Vagina (tissue), 2 donors: ENCODE measurements around the gene CDH6.

Experiments used
- POLR2A ChIP-seq, 2 donors: fragments of 450-650 bp; IDR thresholded peaks; one replicate each; pipeline ENCODE4 v1.6.1; 2017; ENCODE audit warnings: antibody characterized with exemption in 2 of 2, mild to moderate bottlenecking in 2 of 2, moderate library complexity in 2 of 2
- TF ChIP-seq, protein P1 (sequence below), 3 experiments: fragments of 450-650 bp in 2 of 3; fragments of 200-600 bp in 1 of 3; sonication (generic) in 1 of 3; IDR thresholded peaks; one replicate each; pipeline ENCODE4 v1.5.1; 2017 to 2019; ENCODE audit warnings: antibody characterized with exemption in 3 of 3, mild to moderate bottlenecking in 2 of 3, moderate library complexity in 2 of 3

DNA sequence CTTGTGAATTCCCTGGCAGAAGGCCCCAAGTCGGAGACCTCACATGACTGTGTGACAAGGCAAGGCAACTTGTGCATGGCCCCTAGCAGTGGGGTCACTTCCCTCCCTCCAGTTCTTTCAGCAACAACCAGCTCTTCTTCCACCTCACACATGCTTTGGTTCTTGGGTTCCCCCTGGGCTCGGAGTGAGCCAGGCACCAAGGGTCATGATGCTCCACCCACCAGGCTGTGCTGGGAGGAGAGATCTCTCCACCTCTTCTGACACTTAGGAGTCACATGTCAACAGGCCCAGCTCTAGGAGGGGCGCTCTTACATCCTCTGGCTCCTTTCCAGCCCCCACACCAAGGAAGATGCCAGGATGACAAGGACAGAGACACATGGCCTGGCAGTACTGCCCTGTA lies 56.7 kb downstream of the CDH6 start:
- TF ChIP-seq, protein P1, sequence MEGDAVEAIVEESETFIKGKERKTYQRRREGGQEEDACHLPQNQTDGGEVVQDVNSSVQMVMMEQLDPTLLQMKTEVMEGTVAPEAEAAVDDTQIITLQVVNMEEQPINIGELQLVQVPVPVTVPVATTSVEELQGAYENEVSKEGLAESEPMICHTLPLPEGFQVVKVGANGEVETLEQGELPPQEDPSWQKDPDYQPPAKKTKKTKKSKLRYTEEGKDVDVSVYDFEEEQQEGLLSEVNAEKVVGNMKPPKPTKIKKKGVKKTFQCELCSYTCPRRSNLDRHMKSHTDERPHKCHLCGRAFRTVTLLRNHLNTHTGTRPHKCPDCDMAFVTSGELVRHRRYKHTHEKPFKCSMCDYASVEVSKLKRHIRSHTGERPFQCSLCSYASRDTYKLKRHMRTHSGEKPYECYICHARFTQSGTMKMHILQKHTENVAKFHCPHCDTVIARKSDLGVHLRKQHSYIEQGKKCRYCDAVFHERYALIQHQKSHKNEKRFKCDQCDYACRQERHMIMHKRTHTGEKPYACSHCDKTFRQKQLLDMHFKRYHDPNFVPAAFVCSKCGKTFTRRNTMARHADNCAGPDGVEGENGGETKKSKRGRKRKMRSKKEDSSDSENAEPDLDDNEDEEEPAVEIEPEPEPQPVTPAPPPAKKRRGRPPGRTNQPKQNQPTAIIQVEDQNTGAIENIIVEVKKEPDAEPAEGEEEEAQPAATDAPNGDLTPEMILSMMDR (IDR thresholded peaks at IDR 0.05) = no peak
- no peak for TF ChIP-seq POLR2A (IDR thresholded peaks at IDR 0.05)
